Left ventricle myocardium superior (tissue), 1 donor: ENCODE measurements around the gene PTCH2. TPM values are rescaled to one million over a fixed set of nuclear protein-coding genes. Genes with fewer than 3 reads are reported as not detected.

Experiments used
- ATAC-seq: fragments of 200-7000 bp; cut with Tn5 transposase; one replicate; pipeline ENCODE4 v1.9.1; 2020; ENCODE audit warnings: mild to moderate bottlenecking, moderate library complexity
- DNase-seq: peaks from one replicate; pipeline ENCODE4 v3.0.0-alpha.2; 2020
- intact Hi-C: fragments of 100-400 bp; cut with micrococcal nuclease; formaldehyde crosslinking; loops from one replicate; pipeline ENCODE4 v1.11.0; 2022
- long read RNA-seq: library from polyadenylated mRNA; unstranded; transcript quantifications from one replicate; pipeline ENCODE4 v2.0.0, GENCODE V29; 2021
- total RNA-seq: library from RNA; stranded (reverse); fragmentation: NEBNext Ultra II Directional; extraction: Animal tissue kit (Norgen Biotek cat#: 25700); gene quantifications from one replicate; pipeline ENCODE4 v1.2.1, GENCODE V29; 2021
- donor health status: DM: no; HTN: yes; CAD: no; lungs with severe emphysema.

The PTCH2 gene
- 0.40 TPM for total RNA-seq
- long read RNA-seq, partial matches to known transcripts: 0 of 1 reads
- long read RNA-seq, other reads (novel, unspliced or antisense): 1 of 1 reads

- ATAC-seq: peak; percentile 96
- intact Hi-C loops: no loop called here
- peak; percentile 85 for DNase-seq
These were observed at the start of gene PTCH2 for GRCh38 chr1:44842862-44843655. Gene PTCH2, minus strand, starts transcription at chr1:44843253. Its CDS starts 321 bp downstream, at chr1:44842932.

GRCh38 chr1:44890007-44890406, 47.0 kb upstream of the PTCH2 start:
- ATAC-seq (no peak), DNase-seq (no peak)
- intact Hi-C loops: no loop called here

GRCh38 chr1:44885406-44885805, 42.4 kb upstream of the PTCH2 start:
- no peak for ATAC-seq
- intact Hi-C loops: no loop called here
- DNase-seq: no peak

- peak; percentile 58 for ATAC-seq
- DNase-seq: peak; percentile 41
- intact Hi-C loops: no loop called here
These were observed 41.7 kb upstream of the PTCH2 start for GRCh38 chr1:44884746-44885145.

- ATAC-seq (peak; percentile 91), DNase-seq (no peak)
- intact Hi-C loops: no loop called here
These were observed 38.1 kb upstream of the PTCH2 start for GRCh38 chr1:44881011-44881632.

GRCh38 chr1:44874155-44874554, 31.1 kb upstream of the PTCH2 start:
- intact Hi-C loops: no loop called here
- ATAC-seq (no peak), DNase-seq (no peak)

GRCh38 chr1:44870096-44870495, 27.0 kb upstream of the PTCH2 start:
- intact Hi-C loops: no loop called here
- ATAC-seq (no peak), DNase-seq (no peak)

- no peak for ATAC-seq
- intact Hi-C loops: no loop called here
- DNase-seq: no peak
These were observed 24.7 kb upstream of the PTCH2 start for GRCh38 chr1:44867801-44868200.

GRCh38 chr1:44862829-44863401, 19.9 kb upstream of the PTCH2 start:
- peak; percentile 29 for ATAC-seq

GRCh38 chr1:44860891-44861425, 17.9 kb upstream of the PTCH2 start:
- intact Hi-C loops: no loop called here
- ATAC-seq: no peak
- no peak for DNase-seq

More at GRCh38 chr1:44862829-44863401, 19.9 kb upstream of the PTCH2 start:
- DNase-seq: no peak
- intact Hi-C loops: no loop called here

- DNase-seq (no peak), ATAC-seq (no peak)
- intact Hi-C loops: no loop called here
These were observed 17.3 kb upstream of the PTCH2 start for GRCh38 chr1:44860331-44860730.

GRCh38 chr1:44857446-44857845, 14.4 kb upstream of the PTCH2 start:
- DNase-seq (no peak), ATAC-seq (no peak)
- intact Hi-C loops: no loop called here

GRCh38 chr1:44855742-44856141, 12.7 kb upstream of the PTCH2 start:
- no peak for DNase-seq
- ATAC-seq: no peak
- intact Hi-C loops: no loop called here

GRCh38 chr1:44854970-44855369, 11.9 kb upstream of the PTCH2 start:
- DNase-seq (no peak), ATAC-seq (no peak)
- intact Hi-C loops: no loop called here

GRCh38 chr1:44853201-44853600, 10.1 kb upstream of the PTCH2 start:
- intact Hi-C loops: no loop called here
- ATAC-seq: no peak
- DNase-seq: no peak

- no peak for DNase-seq
- no peak for ATAC-seq
- intact Hi-C loops: no loop called here
These were observed 8.3 kb upstream of the PTCH2 start for GRCh38 chr1:44851308-44851707.

GRCh38 chr1:44849575-44850132, 6.6 kb upstream of the PTCH2 start:
- intact Hi-C loops: no loop called here
- ATAC-seq (no peak), DNase-seq (no peak)

- intact Hi-C loops: no loop called here
- peak; percentile 21 for ATAC-seq
- DNase-seq: no peak
These were observed 5.6 kb upstream of the PTCH2 start for GRCh38 chr1:44848456-44849181.

- intact Hi-C loops: no loop called here
- ATAC-seq: no peak
- no peak for DNase-seq
These were observed 4.8 kb upstream of the PTCH2 start for GRCh38 chr1:44847845-44848244.
